Activated CD8-positive, alpha-beta memory T cell treated with anti-CD3 and anti-CD28 coated beads for 4 hours (primary cell): Measurements from ENCODE around the gene NAPSA.
"Not testable (repeated sequence)": the region's sequence is repeated elsewhere in the genome, so short reads cannot be mapped to it uniquely, and the experiment has no call there.

Experiments used
- DNase-seq, 2 donors: peaks; one replicate each; pipeline ENCODE4 v3.0.0-alpha.2; 2020; ENCODE audit warnings: low read depth in 2 of 2

NAPSA gene

GRCh38 chr19:50331221-50331993 is 34.0 kb downstream of the NAPSA start:
- no peak for DNase-seq

- DNase-seq: peak; percentile 28 to 69
Observed at GRCh38 chr19:50330365-50331078, 34.9 kb downstream of the NAPSA start.

- DNase-seq: not testable (repeated sequence)
Observed at GRCh38 chr19:50329926-50330294, 35.5 kb downstream of the NAPSA start.

GRCh38 chr19:50329146-50329925 is 36.1 kb downstream of the NAPSA start, which contains the start of gene KCNC3:
Gene KCNC3, minus strand, starts transcription at chr19:50329377. Its CDS starts 295 bp downstream, at chr19:50329082.
- DNase-seq: peak; percentile 49 to 91

- no peak for DNase-seq
Observed at GRCh38 chr19:50328873-50329145, 36.6 kb downstream of the NAPSA start.

GRCh38 chr19:50328224-50328872 is 37.1 kb downstream of the NAPSA start:
- no peak for DNase-seq

GRCh38 chr19:50327461-50328223 is 37.8 kb downstream of the NAPSA start:
- no peak for DNase-seq

GRCh38 chr19:50327013-50327412 is 38.4 kb downstream of the NAPSA start:
- no peak for DNase-seq

- no peak for DNase-seq
Observed at GRCh38 chr19:50326101-50326664, 39.3 kb downstream of the NAPSA start.

GRCh38 chr19:50325310-50326100 is 39.9 kb downstream of the NAPSA start:
- DNase-seq: peak; percentile 24 to 28

GRCh38 chr19:50324331-50324730 is 41.1 kb downstream of the NAPSA start:
- no peak for DNase-seq

- no peak for DNase-seq
Observed at GRCh38 chr19:50323782-50324133, 41.7 kb downstream of the NAPSA start.

GRCh38 chr19:50322931-50323781 is 42.3 kb downstream of the NAPSA start:
- DNase-seq: no peak

- no peak for DNase-seq
Observed at GRCh38 chr19:50322234-50322633, 43.2 kb downstream of the NAPSA start.

- no peak for DNase-seq
Observed at GRCh38 chr19:50321831-50322230, 43.6 kb downstream of the NAPSA start.

- DNase-seq: no peak
Observed at GRCh38 chr19:50320596-50320995, 44.8 kb downstream of the NAPSA start.

- no peak for DNase-seq
Observed at GRCh38 chr19:50320051-50320450, 45.4 kb downstream of the NAPSA start.

- no peak for DNase-seq
Observed at GRCh38 chr19:50319156-50319555, 46.3 kb downstream of the NAPSA start.

GRCh38 chr19:50318438-50318837 is 47.0 kb downstream of the NAPSA start:
- DNase-seq: no peak
